HCT116 (cell line): Measurements from ENCODE around the gene FAM135A. TPM values are rescaled to one million over a fixed set of nuclear protein-coding genes. Genes with fewer than 3 reads are reported as not detected.

Experiments used
- ATAC-seq: fragments of 200-7000 bp; cut with Tn5 transposase; 2 replicates; pipeline ENCODE4 v1.9.1; 2020; ENCODE audit warnings: mild to moderate bottlenecking, moderate library complexity
- BruUV-seq: library from RNA; stranded (reverse); fragments of 400-500 nt; replicated peaks from 2 replicates; lab custom pipeline; 2021; lab: Mats Ljungman, UMichigan
- CTCF ChIA-PET: fragments of 300-600 bp; sonication (Branson Sonifier 250); formaldehyde crosslinking; loops from one replicate; lab custom pipeline; 2021; ENCODE audit warnings: antibody characterized with exemption; lab: Charles Lee
- POLR2A ChIA-PET: fragments of 300-600, 350-600 bp; sonication (Branson Sonifier 250); formaldehyde crosslinking; loops from one replicate; lab custom pipeline; 2021; ENCODE audit warnings: antibody characterized with exemption; lab: Charles Lee
- RAD21 ChIA-PET, 2 experiments: fragments of 300-600 bp; sonication (Branson Sonifier 250); formaldehyde crosslinking; loops; one replicate each; lab custom pipeline; 2023; ENCODE audit warnings: low total read pairs in 2 of 2; ENCODE audit not compliant: uncharacterized antibody in 2 of 2, unreplicated experiment in 2 of 2, low non-redundant PET in 1 of 2; lab: Charles Lee
- DNase-seq: peaks from one replicate; pipeline ENCODE4 v3.0.0-alpha.2; 2010; ENCODE audit warnings: low read depth, low spot score
- H2AFZ ChIP-seq: fragments of 200-600 bp; shearing (Covaris generic), sonication (generic); 2 replicates; pipeline ENCODE4 v1.6.1; 2017; ENCODE audit warnings: low read depth, mixed run types, mixed read lengths, antibody characterized with exemption, low read length; ENCODE audit not compliant: poor library complexity, severe bottlenecking
- H3K27ac ChIP-seq: 2 replicates; pipeline ENCODE4 v1.5.1; 2012; ENCODE audit warnings: low read depth, low read length
- H3K27me3 ChIP-seq: fragments of 200-600 bp; sonication (generic); 2 replicates; pipeline ENCODE4 v1.6.1; 2016; ENCODE audit warnings: mixed run types, low read length, mixed read lengths; ENCODE audit not compliant: insufficient read depth
- H3K36me3 ChIP-seq, 2 experiments: fragments of 200-500 bp in 1 of 2; fragments of 200-600 bp in 1 of 2; sonication (Bioruptor generic) in 1 of 2; sonication (generic) in 1 of 2; 2 replicates each; pipeline versions ENCODE4 v1.5.1 to v1.6.1; 2014 to 2016; ENCODE audit warnings: low read length in 2 of 2, inconsistent platforms in 1 of 2, mixed read lengths in 1 of 2, mixed run types in 1 of 2; ENCODE audit not compliant: insufficient read depth in 2 of 2, control insufficient read depth in 1 of 2
- H3K4me1 ChIP-seq, 2 experiments: fragments of 200-600 bp in 1 of 2; sonication (generic) in 1 of 2; 2 replicates each; pipeline versions ENCODE4 v1.5.1 to v1.6.1; 2012 to 2017; ENCODE audit warnings: low read length in 2 of 2, inconsistent platforms in 1 of 2, mild to moderate bottlenecking in 1 of 2, mixed read lengths in 1 of 2, mixed run types in 1 of 2, moderate library complexity in 1 of 2; ENCODE audit not compliant: insufficient read depth in 2 of 2, control insufficient read depth in 1 of 2
- H3K4me2 ChIP-seq: fragments of 200-600 bp; sonication (generic); 2 replicates; pipeline ENCODE4 v1.6.1; 2017; ENCODE audit warnings: mixed run types, low read length, mixed read lengths
- H3K4me3 ChIP-seq, 2 experiments: fragments of 200-600 bp in 1 of 2; sonication (generic) in 1 of 2; replicated peaks in 1 of 2; 2 replicates each; pipeline ENCODE4 v1.5.1; 2011 to 2016; ENCODE audit warnings: low read length in 2 of 2, control low read depth in 1 of 2, low read depth in 1 of 2, mild to moderate bottlenecking in 1 of 2, mixed read lengths in 1 of 2, mixed run types in 1 of 2
- H3K79me2 ChIP-seq: fragments of 200-600 bp; sonication (generic); 2 replicates; pipeline ENCODE4 v1.6.1; 2017; ENCODE audit warnings: mild to moderate bottlenecking, mixed run types, low read length, moderate library complexity, mixed read lengths; ENCODE audit not compliant: insufficient read depth
- H3K9ac ChIP-seq: fragments of 200-600 bp; sonication (generic); 2 replicates; pipeline ENCODE4 v1.6.1; 2016; ENCODE audit warnings: low read length, mixed read lengths
- H3K9me2 ChIP-seq: fragments of 200-600 bp; sonication (generic), shearing (Covaris generic); 2 replicates; pipeline ENCODE4 v1.6.1; 2017; ENCODE audit warnings: mixed run types, mild to moderate bottlenecking, moderate library complexity; ENCODE audit not compliant: insufficient read depth
- H3K9me3 ChIP-seq, 2 experiments: fragments of 200-500 bp in 1 of 2; fragments of 200-600 bp in 1 of 2; sonication (Bioruptor generic) in 1 of 2; sonication (generic) in 1 of 2; 2 replicates each; pipeline ENCODE4 v1.6.1; 2014 to 2017; ENCODE audit warnings: low read length in 2 of 2, mixed read lengths in 2 of 2, inconsistent platforms in 1 of 2, low read depth in 1 of 2, mild to moderate bottlenecking in 1 of 2, mixed run types in 1 of 2, moderate library complexity in 1 of 2; ENCODE audit not compliant: control insufficient read depth in 1 of 2, insufficient read depth in 1 of 2
- H4K20me1 ChIP-seq: fragments of 200-600 bp; sonication (generic), shearing (Covaris generic); 2 replicates; pipeline ENCODE4 v1.6.1; 2017; ENCODE audit warnings: mixed run types, mild to moderate bottlenecking, moderate library complexity; ENCODE audit not compliant: insufficient read depth
- CBX3 ChIP-seq: IDR thresholded peaks from 2 replicates; pipeline ENCODE4 v1.6.1; 2012; ENCODE audit warnings: low read depth
- ELF1 ChIP-seq: IDR thresholded peaks from 2 replicates; pipeline ENCODE4 v1.6.1; 2012; ENCODE audit warnings: low read depth, borderline replicate concordance
- RAD21 ChIP-seq: IDR thresholded peaks from 2 replicates; pipeline ENCODE4 v1.6.1; 2012; ENCODE audit warnings: low read depth, mild to moderate bottlenecking
- TCF7L2 ChIP-seq: IDR thresholded peaks from 2 replicates; pipeline ENCODE4 v1.7.0; 2011; ENCODE audit warnings: borderline replicate concordance, inconsistent platforms; ENCODE audit not compliant: insufficient read depth, insufficient read length; ENCODE audit errors: extremely low read depth
- intact Hi-C: fragments of 100-400 bp; cut with micrococcal nuclease; formaldehyde crosslinking; loops from 2 replicates; pipeline ENCODE4 v1.10.0; 2022
- total RNA-seq: library from RNA; stranded (reverse); gene quantifications from one replicate; pipeline ENCODE4 v1.2.1, GENCODE V29; 2021; ENCODE audit not compliant: unreplicated experiment
- TF ChIP-seq, protein P1 (sequence below), 3 experiments: fragments of 200-600 bp in 1 of 3; sonication (generic) in 1 of 3; IDR thresholded peaks in 2 of 3; conservative IDR thresholded peaks in 1 of 3; 2 replicates each; pipeline ENCODE4 v1.5.1; 2012 to 2017; ENCODE audit warnings: low read depth in 2 of 3, low read length in 2 of 3, antibody characterized with exemption in 1 of 3, borderline replicate concordance in 1 of 3, control low read depth in 1 of 3, mild to moderate bottlenecking in 1 of 3, mixed read lengths in 1 of 3, mixed run types in 1 of 3, moderate library complexity in 1 of 3; ENCODE audit not compliant: insufficient read depth in 1 of 3
- TF ChIP-seq, protein P2 (sequence below): IDR thresholded peaks from 2 replicates; pipeline ENCODE4 v1.6.1; 2012

The FAM135A gene
- total RNA-seq, 1 experiment from 2014 or later: 20.8 TPM

DNA sequence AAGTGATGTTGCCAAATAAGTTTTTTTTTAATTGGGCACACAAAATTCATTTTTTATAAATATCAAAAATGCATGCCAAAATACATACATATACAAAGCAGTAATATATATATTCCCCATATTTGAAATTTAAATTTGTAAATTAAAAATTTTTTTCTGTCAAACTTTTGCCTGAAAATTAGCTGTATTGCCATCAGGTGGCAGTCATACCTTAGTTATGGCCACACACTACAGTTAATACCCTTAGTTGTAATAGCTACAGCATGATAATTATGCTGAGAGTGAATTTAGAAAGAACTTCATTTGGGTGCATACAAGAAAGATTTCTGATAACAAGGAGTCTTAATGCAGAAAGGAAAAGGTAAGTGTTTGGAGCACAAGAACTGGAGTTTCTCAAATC, 107.3 kb downstream of the FAM135A start:
- Histone ChIP-seq H3K4me2 (no peak overlapping the region), H4K20me1 (no peaks in the 10 kb centered on the region), H3K4me3 (no peak overlapping the region), H3K9me3 (no peaks in the 10 kb centered on the region), H3K9me2 (no peaks in the 10 kb centered on the region), H3K9ac (no peak overlapping the region), H2AFZ (no peak overlapping the region), H3K4me1 (no peaks in the 10 kb centered on the region), H3K27me3 (no peaks in the 10 kb centered on the region), H3K79me2 (no peaks in the 10 kb centered on the region), H3K27ac (no peak overlapping the region), H3K36me3 (no peaks in the 10 kb centered on the region)
- no peak for DNase-seq
- intact Hi-C loops: loop anchor here (1.0 to 10.0 kb wide), 5 partner anchors 164 to 492 kb away; partner anchors contain the start of gene B3GAT2
- TF ChIP-seq, protein P1, sequence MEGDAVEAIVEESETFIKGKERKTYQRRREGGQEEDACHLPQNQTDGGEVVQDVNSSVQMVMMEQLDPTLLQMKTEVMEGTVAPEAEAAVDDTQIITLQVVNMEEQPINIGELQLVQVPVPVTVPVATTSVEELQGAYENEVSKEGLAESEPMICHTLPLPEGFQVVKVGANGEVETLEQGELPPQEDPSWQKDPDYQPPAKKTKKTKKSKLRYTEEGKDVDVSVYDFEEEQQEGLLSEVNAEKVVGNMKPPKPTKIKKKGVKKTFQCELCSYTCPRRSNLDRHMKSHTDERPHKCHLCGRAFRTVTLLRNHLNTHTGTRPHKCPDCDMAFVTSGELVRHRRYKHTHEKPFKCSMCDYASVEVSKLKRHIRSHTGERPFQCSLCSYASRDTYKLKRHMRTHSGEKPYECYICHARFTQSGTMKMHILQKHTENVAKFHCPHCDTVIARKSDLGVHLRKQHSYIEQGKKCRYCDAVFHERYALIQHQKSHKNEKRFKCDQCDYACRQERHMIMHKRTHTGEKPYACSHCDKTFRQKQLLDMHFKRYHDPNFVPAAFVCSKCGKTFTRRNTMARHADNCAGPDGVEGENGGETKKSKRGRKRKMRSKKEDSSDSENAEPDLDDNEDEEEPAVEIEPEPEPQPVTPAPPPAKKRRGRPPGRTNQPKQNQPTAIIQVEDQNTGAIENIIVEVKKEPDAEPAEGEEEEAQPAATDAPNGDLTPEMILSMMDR (IDR thresholded peaks at IDR 0.05 in 2 of 3, conservative IDR thresholded peaks at IDR 0.05 in 1 of 3; ENCODE audit: borderline replicate concordance in 1 of 3, insufficient read depth in 1 of 3, low read depth in 2 of 3, low read length in 2 of 3): peak; percentile 35 to 47 (median 37); a peak in 3 of 6 replicates
- TF ChIP-seq ELF1: no peak
- TF ChIP-seq CBX3: no peak
- TF ChIP-seq RAD21: peak; percentile 59
- TF ChIP-seq, protein P2, sequence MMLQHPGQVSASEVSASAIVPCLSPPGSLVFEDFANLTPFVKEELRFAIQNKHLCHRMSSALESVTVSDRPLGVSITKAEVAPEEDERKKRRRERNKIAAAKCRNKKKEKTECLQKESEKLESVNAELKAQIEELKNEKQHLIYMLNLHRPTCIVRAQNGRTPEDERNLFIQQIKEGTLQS: no peak
- no peak for TF ChIP-seq TCF7L2
- ChIA-PET CTCF (interaction anchor here (0.8 to 3.8 kb wide), 15 partner anchors 10 to 492 kb away, joined by 3 to 63 read pairs (median 4); partner anchors contain the start of gene B3GAT2), RAD21 (interaction anchor here (0.7 to 1.2 kb wide), 6 partner anchors 164 to 435 kb away, joined by 3 to 6 read pairs (median 4); no protein-coding TSS in a partner anchor), POLR2A (no interaction called here)
- ATAC-seq: peak; percentile 55; the same call in 1 of the 2 replicates
- BruUV-seq: no TSS peak
